Activated naive CD4-positive, alpha-beta T cell treated with anti-CD3 and anti-CD28 coated beads, Interleukin-2, amount 50 U/mL, for 16 hours (primary cell): ENCODE data around the gene PODXL2.

Experiments
- DNase-seq: peaks from one replicate; pipeline ENCODE4 v3.0.0-alpha.2; 2020

The PODXL2 gene, protein sequence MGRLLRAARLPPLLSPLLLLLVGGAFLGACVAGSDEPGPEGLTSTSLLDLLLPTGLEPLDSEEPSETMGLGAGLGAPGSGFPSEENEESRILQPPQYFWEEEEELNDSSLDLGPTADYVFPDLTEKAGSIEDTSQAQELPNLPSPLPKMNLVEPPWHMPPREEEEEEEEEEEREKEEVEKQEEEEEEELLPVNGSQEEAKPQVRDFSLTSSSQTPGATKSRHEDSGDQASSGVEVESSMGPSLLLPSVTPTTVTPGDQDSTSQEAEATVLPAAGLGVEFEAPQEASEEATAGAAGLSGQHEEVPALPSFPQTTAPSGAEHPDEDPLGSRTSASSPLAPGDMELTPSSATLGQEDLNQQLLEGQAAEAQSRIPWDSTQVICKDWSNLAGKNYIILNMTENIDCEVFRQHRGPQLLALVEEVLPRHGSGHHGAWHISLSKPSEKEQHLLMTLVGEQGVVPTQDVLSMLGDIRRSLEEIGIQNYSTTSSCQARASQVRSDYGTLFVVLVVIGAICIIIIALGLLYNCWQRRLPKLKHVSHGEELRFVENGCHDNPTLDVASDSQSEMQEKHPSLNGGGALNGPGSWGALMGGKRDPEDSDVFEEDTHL

GRCh38 chr3:127628788-127629466 lies at the start of gene PODXL2:
PODXL2 (plus strand) TSS chr3:127629185; CDS start chr3:127629220, 35 bp downstream.
- DNase-seq = peak; percentile 34

- DNase-seq = no peak
Observed at GRCh38 chr3:127580327-127581060, 48.5 kb upstream of the PODXL2 start.

- no peak for DNase-seq
Observed at GRCh38 chr3:127584734-127585133, 44.3 kb upstream of the PODXL2 start.

- no peak for DNase-seq
Observed at GRCh38 chr3:127585163-127585812, 43.7 kb upstream of the PODXL2 start.

DNA sequence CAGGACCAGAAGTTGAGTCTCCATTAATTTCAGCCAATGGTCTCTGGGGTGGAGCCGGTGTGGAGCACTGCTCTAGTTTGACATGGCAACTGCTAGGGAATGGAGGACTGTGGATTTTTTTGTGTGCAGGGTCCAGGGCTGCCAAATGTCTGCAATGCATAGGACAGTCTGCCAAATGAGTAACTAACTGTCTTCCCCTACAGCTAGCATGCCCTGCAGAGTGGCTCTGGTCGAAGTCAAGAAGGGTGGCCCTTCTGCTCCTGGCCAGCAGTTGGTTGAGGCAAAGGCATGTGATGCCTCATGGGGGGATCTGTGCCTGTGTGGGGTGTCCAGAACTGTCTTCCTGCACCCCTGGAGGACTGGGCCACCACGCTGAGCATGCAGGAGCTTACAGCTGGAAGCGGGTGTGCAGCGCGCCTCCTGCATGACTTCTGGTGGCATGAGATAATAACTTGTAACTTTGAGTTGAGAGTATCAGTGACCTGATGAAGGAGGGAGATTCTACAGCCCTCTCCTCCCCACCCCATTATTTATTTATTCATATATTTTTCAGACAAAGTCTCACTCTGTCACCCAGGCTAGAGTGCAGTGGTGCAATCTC lies 43.1 kb upstream of the PODXL2 start:
- no peak for DNase-seq

- no peak for DNase-seq
Observed at GRCh38 chr3:127587876-127588275, 41.1 kb upstream of the PODXL2 start.

DNA sequence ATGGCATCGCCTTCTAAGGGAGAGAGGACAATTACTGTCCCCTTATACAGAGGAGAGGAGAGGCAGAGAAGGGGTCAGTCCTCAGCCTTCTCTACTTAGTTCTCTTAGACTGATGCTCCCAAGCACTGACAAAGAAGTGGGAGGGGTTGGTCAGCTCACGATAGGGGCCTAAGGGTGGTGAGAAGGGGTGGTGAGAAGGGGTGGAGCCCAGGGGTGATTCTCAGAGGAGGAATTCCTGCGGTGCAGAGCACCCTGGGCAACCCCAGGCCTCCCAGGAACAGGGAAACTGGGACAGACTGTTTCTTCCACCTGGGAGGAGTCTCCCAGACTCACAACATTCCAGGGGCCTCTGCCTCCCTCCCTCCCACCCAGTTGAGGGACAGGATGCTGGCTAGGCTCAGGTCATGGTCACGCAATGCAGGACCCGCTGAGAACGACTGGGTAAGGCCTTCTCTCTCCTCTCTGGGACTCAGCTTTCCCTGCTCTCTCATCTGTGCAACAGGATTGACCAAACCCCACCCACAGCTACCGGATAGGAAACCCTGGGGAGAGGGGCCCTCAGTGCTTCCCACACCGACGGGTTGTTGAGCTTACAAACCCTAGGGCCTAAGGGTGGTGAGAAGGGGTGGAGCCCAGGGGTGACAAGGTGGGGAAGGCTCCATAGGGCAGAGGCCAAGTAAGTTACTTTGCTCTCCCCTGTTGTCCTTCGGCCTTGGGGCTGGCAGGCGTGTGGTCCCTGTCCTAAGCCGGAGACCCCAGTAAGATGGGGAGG lies 40.0 kb upstream of the PODXL2 start:
- peak; percentile 24 for DNase-seq

- DNase-seq = peak; percentile 20
Observed at GRCh38 chr3:127589600-127590281, 39.2 kb upstream of the PODXL2 start.

GRCh38 chr3:127590282-127590592 lies 38.7 kb upstream of the PODXL2 start:
- peak; percentile 47 for DNase-seq

GRCh38 chr3:127590593-127591465 lies 38.2 kb upstream of the PODXL2 start, which contains the start of gene TPRA1:
TPRA1 (minus strand) TSS chr3:127590733; CDS start chr3:127580146, 10,587 bp downstream.
- DNase-seq = peak; percentile 84

DNA sequence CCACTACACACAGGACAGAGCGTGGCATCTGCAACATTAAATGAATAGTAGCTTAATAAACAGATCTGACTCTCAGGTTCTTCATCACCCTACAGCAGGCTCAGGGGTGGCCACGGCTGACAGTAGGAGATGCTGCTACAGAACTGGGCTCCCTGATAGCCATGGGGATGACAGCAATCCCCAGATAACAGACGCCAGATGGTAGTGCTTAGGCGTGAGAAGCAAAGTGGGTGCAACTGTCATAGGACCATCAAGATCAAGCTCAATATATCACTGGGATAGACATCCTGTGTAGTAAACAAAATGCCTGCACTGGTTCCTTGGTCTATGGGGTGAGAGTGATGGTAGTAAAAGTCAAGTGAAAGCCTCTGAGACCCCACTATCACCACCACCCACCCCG lies 35.8 kb upstream of the PODXL2 start:
- DNase-seq = no peak

DNA sequence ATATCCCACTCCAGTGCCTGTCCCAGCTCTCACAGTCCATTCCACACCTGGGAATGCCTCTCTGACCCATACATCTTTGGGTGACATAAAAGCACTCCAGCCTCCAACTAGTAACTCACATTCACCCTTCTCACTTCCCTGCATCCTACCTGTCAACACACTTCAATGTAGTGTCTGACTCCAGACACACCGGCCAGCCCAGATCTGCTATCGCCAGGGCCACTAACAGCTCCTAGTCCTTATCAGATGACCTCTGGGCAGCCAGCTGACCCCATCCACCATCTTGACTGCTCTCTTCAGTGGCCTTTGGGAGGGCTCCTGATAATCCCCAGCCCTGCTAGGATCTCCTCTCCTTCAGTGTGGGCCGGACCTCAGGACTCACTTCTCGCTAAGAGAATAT lies 33.7 kb upstream of the PODXL2 start:
- no peak for DNase-seq

DNA sequence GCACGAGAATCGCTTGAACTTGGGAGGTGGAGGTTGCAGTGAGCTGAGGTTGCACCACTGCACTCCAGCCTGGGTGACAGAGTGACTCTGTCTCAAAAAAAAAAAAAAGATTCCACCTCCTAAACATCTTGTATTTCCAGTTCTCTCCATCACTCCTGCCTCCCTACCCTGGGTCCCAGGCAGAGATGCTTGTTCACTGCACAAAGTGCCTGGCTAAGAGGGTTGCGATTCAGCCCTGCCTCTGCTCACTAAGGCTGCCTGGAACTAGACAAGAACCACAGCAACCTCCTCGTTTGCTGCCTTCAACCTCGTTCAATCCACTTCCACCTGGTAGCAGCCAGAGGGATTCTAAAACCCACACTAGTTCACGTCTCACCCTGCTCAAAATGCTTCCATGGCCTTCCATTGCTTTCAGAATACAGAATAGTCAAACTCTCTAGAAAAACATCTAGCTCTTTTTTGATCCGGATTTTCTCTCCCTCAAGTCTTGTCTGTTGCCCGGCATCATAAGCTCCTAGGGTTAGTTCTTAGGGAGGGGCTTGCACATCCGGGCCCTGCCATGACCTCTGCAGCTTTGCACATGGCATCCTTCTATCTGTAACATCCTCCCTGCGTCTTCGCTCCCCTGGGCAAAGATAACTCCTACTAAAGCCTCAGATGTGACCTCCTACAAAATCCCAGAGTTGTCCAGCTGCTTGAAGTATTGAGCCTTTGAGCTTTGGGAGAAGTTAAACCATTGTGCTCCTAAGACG lies 31.8 kb upstream of the PODXL2 start:
- DNase-seq = no peak

DNA sequence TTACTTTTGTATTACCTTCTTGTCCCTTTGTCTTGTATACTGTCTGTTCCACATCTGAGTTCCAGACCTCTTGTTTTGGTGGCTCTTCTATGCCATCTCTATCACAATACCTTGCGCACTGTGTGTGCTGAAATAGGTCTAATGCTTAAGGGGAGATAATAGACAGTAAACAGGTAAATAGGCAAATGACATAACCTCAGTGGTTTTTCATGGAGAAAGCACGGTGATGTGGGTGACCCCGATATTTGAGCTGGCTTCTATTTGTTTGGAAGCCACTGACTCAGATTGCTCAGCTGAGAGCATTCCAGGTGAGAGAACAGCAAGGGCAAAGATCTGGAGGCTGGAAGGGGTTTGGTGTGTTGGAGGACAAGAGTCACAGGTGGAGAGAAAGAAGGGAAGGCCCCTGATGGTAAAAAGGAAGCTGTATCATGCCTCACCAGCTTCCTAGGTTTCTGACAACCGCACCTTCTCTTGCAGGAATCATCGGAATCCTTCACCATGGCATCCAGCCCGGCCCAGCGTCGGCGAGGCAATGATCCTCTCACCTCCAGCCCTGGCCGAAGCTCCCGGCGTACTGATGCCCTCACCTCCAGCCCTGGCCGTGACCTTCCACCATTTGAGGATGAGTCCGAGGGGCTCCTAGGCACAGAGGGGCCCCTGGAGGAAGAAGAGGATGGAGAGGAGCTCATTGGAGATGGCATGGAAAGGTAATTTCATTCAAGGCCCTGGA lies 30.0 kb upstream of the PODXL2 start:
- DNase-seq = no peak

GRCh38 chr3:127600749-127601456 lies 28.1 kb upstream of the PODXL2 start:
- no peak for DNase-seq

- DNase-seq = no peak
Observed at GRCh38 chr3:127604035-127604434, 24.9 kb upstream of the PODXL2 start.

- DNase-seq = no peak
Observed at GRCh38 chr3:127604546-127605165, 24.3 kb upstream of the PODXL2 start.
